ENCODE results near the gene MSANTD4.

GRCh38 chr11:106047631-106048030 lies 25.6 kb upstream of the MSANTD4 start:
- no peak for TF ChIP-seq CTCF (IDR thresholded peaks at IDR 0.05; ENCODE audit: borderline replicate concordance, extremely low read depth, low read length, poor library complexity, severe bottlenecking)
- no peak for TF ChIP-seq EZH2 (IDR thresholded peaks at IDR 0.05; ENCODE audit: borderline replicate concordance, low read depth, low read length, severe bottlenecking)

Measured in DND-41 (cell line).